ENCODE measurements around the gene ASPSCR1. TPM values are rescaled to one million over a fixed set of nuclear protein-coding genes. Genes with fewer than 3 reads are reported as not detected.

ASPSCR1 gene
- total RNA-seq, 1 experiment from 2014 or later = 60.4 TPM

- TF ChIP-seq, protein P1, sequence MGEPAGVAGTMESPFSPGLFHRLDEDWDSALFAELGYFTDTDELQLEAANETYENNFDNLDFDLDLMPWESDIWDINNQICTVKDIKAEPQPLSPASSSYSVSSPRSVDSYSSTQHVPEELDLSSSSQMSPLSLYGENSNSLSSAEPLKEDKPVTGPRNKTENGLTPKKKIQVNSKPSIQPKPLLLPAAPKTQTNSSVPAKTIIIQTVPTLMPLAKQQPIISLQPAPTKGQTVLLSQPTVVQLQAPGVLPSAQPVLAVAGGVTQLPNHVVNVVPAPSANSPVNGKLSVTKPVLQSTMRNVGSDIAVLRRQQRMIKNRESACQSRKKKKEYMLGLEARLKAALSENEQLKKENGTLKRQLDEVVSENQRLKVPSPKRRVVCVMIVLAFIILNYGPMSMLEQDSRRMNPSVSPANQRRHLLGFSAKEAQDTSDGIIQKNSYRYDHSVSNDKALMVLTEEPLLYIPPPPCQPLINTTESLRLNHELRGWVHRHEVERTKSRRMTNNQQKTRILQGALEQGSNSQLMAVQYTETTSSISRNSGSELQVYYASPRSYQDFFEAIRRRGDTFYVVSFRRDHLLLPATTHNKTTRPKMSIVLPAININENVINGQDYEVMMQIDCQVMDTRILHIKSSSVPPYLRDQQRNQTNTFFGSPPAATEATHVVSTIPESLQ (CRISPR knock-in tag; IDR thresholded peaks at IDR 0.05) = no peak
- TF ChIP-seq TCF7 (CRISPR knock-in tag; IDR thresholded peaks at IDR 0.05; ENCODE audit: low read depth) = no peak
These were observed 30.2 kb upstream of the ASPSCR1 start, which contains the start of gene MYADML2 (continued) for GRCh38 chr17:81947189-81947588.

- H3K27me3 Mint-ChIP-seq (ENCODE audit: low read depth) = peaks cover 4% of the 10 kb centered on the region; the same call in 1 of the 2 replicates
- H3K27ac Mint-ChIP-seq = no peak overlapping the region
- DNase-seq (ENCODE audit: low spot score) (no peak), ATAC-seq (no peak)
- no peaks in the 10 kb centered on the region for H3K36me3 Mint-ChIP-seq
- no peak overlapping the region for H3K4me3 Mint-ChIP-seq
- TF ChIP-seq ZNF281 (CRISPR knock-in tag; IDR thresholded peaks at IDR 0.05) (no peak), MYBL2 (CRISPR knock-in tag; IDR thresholded peaks at IDR 0.05) (no peak), ZNF138 (CRISPR knock-in tag; conservative IDR thresholded peaks at IDR 0.05) (no peak), FOXK1 (CRISPR knock-in tag; IDR thresholded peaks at IDR 0.05) (no peak), TEAD1 (CRISPR knock-in tag; IDR thresholded peaks at IDR 0.05) (no peak), RELA (CRISPR knock-in tag; IDR thresholded peaks at IDR 0.05; ENCODE audit: borderline replicate concordance) (no peak), MXD4 (CRISPR knock-in tag; IDR thresholded peaks at IDR 0.05; ENCODE audit: borderline replicate concordance) (no peak), SMAD3 (CRISPR knock-in tag; IDR thresholded peaks at IDR 0.05; ENCODE audit: borderline replicate concordance) (no peak), NFYB (CRISPR knock-in tag; conservative IDR thresholded peaks at IDR 0.05; ENCODE audit: low read depth) (no peak)
- TF ChIP-seq, protein P2, sequence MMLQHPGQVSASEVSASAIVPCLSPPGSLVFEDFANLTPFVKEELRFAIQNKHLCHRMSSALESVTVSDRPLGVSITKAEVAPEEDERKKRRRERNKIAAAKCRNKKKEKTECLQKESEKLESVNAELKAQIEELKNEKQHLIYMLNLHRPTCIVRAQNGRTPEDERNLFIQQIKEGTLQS (CRISPR knock-in tag; conservative IDR thresholded peaks at IDR 0.05) = no peak
- no peaks in the 10 kb centered on the region for H3K4me1 Mint-ChIP-seq
- CTCF ChIA-PET = no interaction called here
- POLR2A ChIA-PET = no interaction called here
- no peaks in the 10 kb centered on the region for H3K9me3 Mint-ChIP-seq
These were observed 28.6 kb upstream of the ASPSCR1 start for GRCh38 chr17:81948635-81949378.

DNA sequence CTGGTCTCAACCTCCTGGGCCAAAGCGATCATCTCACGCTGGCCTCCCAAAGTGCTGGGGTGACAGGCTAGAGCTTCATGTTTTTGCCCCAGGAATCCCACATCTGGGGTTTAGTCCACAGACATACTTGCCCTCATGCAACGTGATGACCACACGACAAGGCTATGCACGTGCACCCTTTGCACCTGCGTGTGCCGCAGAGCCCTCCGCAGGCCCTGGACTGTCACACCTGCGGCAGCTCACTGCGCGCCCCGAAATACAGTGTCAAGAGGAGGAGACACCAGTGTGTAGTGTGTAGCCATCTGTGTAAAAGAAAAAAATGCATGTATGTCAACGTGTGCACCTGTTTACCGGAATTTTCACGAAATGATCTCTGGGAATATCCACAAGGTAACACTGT lies 26.9 kb upstream of the ASPSCR1 start:
- ChIA-PET CTCF (interaction anchor here (0.6 to 0.7 kb wide), 2 partner anchors 9 to 87 kb away, joined by 3 to 5 read pairs; partner anchors contain the start of gene DCXR), POLR2A (no interaction called here)
- no peaks in the 10 kb centered on the region for H3K4me1 Mint-ChIP-seq
- ATAC-seq (no peak), DNase-seq (ENCODE audit: low spot score) (no peak)
- H3K27ac Mint-ChIP-seq = no peak overlapping the region
- no peak overlapping the region for H3K4me3 Mint-ChIP-seq
- H3K36me3 Mint-ChIP-seq = no peaks in the 10 kb centered on the region
- no peaks in the 10 kb centered on the region for H3K27me3 Mint-ChIP-seq (ENCODE audit: low read depth)
- H3K9me3 Mint-ChIP-seq = no peaks in the 10 kb centered on the region
- TF ChIP-seq SMAD4 (CRISPR knock-in tag; IDR thresholded peaks at IDR 0.05) (no peak), FOXK1 (CRISPR knock-in tag; IDR thresholded peaks at IDR 0.05) (no peak), ZNF263 (CRISPR knock-in tag; IDR thresholded peaks at IDR 0.05; ENCODE audit: low read depth) (no peak), TEAD1 (CRISPR knock-in tag; IDR thresholded peaks at IDR 0.05) (no peak), ZNF396 (CRISPR knock-in tag; IDR thresholded peaks at IDR 0.05; ENCODE audit: borderline replicate concordance) (no peak), ZNF416 (CRISPR knock-in tag; IDR thresholded peaks at IDR 0.05) (no peak)
- TF ChIP-seq, protein P3, sequence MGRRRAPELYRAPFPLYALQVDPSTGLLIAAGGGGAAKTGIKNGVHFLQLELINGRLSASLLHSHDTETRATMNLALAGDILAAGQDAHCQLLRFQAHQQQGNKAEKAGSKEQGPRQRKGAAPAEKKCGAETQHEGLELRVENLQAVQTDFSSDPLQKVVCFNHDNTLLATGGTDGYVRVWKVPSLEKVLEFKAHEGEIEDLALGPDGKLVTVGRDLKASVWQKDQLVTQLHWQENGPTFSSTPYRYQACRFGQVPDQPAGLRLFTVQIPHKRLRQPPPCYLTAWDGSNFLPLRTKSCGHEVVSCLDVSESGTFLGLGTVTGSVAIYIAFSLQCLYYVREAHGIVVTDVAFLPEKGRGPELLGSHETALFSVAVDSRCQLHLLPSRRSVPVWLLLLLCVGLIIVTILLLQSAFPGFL (CRISPR knock-in tag; IDR thresholded peaks at IDR 0.05; ENCODE audit: borderline replicate concordance) = no peak
- TF ChIP-seq, protein P4, sequence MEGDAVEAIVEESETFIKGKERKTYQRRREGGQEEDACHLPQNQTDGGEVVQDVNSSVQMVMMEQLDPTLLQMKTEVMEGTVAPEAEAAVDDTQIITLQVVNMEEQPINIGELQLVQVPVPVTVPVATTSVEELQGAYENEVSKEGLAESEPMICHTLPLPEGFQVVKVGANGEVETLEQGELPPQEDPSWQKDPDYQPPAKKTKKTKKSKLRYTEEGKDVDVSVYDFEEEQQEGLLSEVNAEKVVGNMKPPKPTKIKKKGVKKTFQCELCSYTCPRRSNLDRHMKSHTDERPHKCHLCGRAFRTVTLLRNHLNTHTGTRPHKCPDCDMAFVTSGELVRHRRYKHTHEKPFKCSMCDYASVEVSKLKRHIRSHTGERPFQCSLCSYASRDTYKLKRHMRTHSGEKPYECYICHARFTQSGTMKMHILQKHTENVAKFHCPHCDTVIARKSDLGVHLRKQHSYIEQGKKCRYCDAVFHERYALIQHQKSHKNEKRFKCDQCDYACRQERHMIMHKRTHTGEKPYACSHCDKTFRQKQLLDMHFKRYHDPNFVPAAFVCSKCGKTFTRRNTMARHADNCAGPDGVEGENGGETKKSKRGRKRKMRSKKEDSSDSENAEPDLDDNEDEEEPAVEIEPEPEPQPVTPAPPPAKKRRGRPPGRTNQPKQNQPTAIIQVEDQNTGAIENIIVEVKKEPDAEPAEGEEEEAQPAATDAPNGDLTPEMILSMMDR (IDR thresholded peaks at IDR 0.05) = no peak
- TF ChIP-seq, protein P5, sequence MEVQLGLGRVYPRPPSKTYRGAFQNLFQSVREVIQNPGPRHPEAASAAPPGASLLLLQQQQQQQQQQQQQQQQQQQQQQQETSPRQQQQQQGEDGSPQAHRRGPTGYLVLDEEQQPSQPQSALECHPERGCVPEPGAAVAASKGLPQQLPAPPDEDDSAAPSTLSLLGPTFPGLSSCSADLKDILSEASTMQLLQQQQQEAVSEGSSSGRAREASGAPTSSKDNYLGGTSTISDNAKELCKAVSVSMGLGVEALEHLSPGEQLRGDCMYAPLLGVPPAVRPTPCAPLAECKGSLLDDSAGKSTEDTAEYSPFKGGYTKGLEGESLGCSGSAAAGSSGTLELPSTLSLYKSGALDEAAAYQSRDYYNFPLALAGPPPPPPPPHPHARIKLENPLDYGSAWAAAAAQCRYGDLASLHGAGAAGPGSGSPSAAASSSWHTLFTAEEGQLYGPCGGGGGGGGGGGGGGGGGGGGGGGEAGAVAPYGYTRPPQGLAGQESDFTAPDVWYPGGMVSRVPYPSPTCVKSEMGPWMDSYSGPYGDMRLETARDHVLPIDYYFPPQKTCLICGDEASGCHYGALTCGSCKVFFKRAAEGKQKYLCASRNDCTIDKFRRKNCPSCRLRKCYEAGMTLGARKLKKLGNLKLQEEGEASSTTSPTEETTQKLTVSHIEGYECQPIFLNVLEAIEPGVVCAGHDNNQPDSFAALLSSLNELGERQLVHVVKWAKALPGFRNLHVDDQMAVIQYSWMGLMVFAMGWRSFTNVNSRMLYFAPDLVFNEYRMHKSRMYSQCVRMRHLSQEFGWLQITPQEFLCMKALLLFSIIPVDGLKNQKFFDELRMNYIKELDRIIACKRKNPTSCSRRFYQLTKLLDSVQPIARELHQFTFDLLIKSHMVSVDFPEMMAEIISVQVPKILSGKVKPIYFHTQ (CRISPR knock-in tag; IDR thresholded peaks at IDR 0.05) = no peak
- TF ChIP-seq, protein P2 (CRISPR knock-in tag; conservative IDR thresholded peaks at IDR 0.05) = no peak
- TF ChIP-seq, protein P6, sequence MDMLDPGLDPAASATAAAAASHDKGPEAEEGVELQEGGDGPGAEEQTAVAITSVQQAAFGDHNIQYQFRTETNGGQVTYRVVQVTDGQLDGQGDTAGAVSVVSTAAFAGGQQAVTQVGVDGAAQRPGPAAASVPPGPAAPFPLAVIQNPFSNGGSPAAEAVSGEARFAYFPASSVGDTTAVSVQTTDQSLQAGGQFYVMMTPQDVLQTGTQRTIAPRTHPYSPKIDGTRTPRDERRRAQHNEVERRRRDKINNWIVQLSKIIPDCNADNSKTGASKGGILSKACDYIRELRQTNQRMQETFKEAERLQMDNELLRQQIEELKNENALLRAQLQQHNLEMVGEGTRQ (CRISPR knock-in tag; IDR thresholded peaks at IDR 0.05) = no peak
